NCI-H82 (cell line): ENCODE measurements around the gene TNS1.

Source experiments
- DNase-seq: peaks from one replicate; lab custom pipeline; 2025; lab: John Stamatoyannopoulos, UW

TNS1 gene

DNA sequence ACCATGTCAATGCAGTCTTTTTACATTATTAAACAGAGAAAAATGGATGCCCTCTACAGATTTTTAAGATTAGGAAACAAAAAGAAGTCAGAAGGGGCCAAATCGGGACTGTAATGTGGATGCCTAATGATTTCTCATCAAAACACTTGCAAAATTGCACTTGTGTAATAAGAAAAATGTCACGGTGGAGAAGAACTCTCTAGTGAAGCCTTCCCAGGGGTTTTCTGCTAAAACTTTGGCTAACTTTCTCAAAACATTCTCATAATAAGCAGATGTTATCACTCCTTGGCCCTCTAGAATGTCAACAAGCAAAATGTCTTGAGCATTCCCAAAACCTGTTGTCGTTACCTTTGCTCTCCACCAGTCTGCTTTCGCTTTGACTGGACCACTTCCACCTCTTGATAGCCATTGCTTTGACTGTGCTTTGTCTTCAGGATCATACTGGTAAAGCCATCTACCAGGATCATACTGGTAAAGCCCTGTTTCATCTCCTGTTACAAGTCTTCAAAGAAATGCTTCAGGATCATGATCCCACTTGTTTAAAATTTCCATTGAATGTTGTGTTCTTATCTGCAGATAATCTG lies 226.8 kb downstream of the TNS1 start:
- DNase-seq = no peak

GRCh38 chr2:217774232-217774631 lies 228.6 kb downstream of the TNS1 start:
- DNase-seq = peak; percentile 28

GRCh38 chr2:217773539-217773938 lies 229.3 kb downstream of the TNS1 start:
- DNase-seq = no peak

GRCh38 chr2:217766356-217766755 lies 236.4 kb downstream of the TNS1 start:
- no peak for DNase-seq

DNA sequence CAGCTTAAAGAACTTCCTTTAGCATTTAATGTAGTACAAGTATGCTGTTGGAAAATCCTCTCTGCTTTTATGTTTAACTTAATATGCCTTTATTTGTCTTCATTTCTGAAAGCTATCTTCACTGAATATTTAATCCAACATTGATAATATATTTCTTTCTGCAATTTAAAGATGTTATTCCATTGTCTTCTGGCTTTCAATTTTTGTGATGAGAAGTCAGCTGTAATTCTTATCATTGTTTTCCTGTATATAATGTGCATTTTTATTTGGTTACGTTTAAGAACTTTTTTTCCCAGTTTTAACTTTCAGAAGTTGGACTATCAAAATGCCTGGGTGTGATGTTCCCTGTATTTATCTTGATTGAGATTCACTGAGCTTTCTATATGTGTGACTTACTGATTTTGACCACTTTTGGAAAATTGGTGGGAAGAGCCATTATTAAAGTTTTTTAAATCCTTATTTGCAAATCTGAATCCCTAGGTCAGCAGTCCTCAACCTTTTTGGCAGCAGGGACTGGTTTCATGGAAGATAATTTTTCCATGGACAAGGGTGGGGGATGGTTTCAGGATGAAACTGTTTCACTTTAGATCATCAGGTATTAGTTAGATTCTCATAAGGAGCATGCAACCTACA lies 241.0 kb downstream of the TNS1 start:
- DNase-seq = no peak

DNA sequence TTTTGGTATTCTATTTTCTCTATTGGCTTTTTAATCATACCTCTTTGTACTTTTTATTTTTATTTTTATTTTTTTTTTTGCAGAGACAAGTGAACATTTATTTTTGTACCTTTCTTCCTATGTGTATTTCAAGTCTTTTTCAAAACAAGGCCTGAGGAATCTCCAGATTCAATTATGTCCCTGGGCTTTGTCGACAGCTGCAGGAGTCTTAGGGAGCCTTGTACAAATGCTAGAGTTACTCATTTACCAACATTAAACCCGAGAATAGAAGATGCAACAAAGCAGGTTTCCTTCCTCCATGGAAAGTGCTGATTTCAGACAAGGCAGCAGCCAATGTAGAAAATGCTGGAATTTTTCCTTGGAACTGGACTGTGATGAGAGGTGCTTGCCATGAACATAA lies 242.8 kb downstream of the TNS1 start:
- DNase-seq = no peak

DNA sequence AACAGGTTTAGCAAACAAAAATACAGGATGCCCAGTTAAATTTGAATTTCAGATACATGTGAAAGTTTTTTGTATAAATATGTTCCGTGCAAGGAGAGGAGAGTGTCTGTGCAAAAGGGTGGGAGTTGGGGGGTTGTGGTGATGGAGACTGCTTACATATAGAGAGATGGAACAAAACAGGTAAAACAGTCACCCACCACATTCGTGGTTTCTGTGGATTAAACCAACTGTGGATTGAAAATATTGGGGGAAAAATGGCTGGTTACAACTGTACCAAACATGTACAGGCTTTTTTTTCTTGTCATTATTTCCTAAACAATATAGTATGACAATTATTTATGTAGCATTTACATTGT lies 245.7 kb downstream of the TNS1 start:
- no peak for DNase-seq

DNA sequence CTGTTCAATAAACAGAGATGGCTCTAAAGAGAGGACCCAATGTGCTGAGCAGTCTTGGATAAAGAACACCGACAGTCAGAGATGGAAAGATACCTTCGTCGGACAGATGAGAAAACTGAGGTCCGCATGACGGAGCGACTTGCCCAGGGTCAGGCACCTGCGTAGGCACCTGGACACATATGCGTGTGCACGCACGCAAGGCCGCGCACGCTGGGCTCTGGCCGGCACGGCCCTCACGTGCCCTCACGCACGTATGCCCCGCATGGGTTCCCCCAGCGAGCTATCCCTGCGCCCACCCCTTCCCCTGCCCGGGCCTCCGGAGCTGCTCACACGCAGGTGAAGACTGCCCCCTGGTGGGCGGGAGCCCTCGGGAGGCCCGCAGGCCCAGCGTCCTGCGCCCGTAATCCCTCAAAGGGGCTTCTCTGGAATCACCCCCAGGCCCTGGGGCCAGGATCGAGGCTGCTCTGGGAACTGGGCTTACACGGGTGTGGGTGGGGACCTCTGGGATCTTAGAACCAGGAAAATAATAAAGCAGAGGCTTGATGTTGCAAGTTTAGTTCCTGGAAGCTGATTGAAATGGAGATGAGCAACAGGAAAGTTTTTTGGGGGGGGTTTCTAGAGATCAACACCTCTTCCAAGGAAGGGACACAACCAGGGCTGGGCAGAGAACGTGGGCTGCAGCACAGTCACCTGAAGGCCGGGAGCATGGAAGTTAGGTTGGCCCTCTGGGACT lies 246.3 kb downstream of the TNS1 start:
- peak; percentile 86 for DNase-seq

DNA sequence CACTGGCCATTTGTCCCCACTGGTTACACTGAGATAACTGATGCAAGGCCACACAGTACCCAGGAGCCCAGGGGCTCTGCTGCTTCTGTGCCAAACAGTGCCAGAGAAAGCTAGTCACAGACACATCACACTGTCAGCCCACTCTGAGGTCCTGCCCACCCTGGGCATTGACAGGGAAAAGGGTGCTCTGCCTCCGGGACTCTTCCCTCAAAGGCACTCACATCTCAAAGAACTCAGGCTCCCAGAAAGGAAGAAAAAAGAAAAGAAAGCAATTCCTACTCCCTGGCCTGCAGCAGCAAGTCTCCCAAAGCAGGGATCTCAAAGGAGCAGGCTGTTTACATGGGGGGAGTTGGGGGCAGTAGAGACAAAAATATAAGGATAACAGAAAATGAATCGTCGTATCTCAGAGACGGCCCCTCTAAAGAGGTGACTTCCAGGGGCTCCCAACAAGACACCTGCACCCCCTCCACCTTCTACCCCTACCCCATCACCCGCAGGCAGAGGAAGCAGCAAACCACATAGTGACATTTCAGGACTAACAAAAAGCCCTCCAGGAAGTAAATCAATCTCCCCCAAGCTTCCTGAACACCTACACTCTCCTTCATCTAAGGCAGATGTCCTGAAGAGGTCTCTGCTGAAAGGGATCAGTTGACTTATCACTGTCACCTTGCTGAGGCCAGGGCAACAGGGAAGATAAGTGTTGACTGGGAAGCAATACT lies 247.6 kb downstream of the TNS1 start:
- DNase-seq = no peak

GRCh38 chr2:217753460-217754200 lies 249.2 kb downstream of the TNS1 start:
- DNase-seq = no peak

- DNase-seq = no peak
These were observed 249.9 kb downstream of the TNS1 start for GRCh38 chr2:217752714-217753459.

DNA sequence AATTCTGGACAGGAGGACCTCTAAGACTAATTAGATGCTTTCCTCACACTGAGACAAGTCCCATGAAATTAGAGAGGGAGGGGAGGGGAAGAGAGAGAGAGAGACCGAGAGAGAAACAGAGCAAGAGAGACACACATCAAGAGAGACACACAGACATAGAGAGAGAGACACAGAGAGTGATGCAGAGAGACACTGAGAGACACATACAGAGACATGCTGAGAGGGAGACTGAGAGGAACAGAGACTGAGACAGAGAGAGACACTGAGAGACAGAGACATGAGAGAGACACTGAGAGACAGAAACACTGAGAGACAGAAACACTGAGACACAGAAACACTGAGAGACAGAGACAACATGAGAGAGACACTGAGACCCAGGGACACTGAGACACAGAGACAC lies 250.8 kb downstream of the TNS1 start:
- no peak for DNase-seq

GRCh38 chr2:217751192-217751591 lies 251.6 kb downstream of the TNS1 start:
- no peak for DNase-seq
